ENCODE data around the gene ORAI1. TPM values are rescaled to one million over a fixed set of nuclear protein-coding genes. Genes with fewer than 3 reads are reported as not detected.

Gene ORAI1
- 10 to 100 TPM in 3 of 4 donors, 1 to 10 TPM in 1; 1.8 to 20.0 (median 13.8) TPM for total RNA-seq

- Histone ChIP-seq H3K4me1 (no peaks in the 10 kb centered on the region), H3K9me3 (no peaks in the 10 kb centered on the region), H3K27ac (peak within 1 kb of the TSS; percentile 91), H3K27me3 (no peaks in the 10 kb centered on the region), H3K4me3 (peak within 1 kb of the TSS; percentile 59 to 79), H3K36me3 (no peaks in the 10 kb centered on the region)
- intact Hi-C loops (cut with DNase I; ENCODE audit: low total_unique reads), result loop anchor here (10.0 kb wide), 1 partner anchor 71 kb away; no protein-coding TSS in a partner anchor
- peak; percentile 96 for DNase-seq
- TF ChIP-seq POLR2A (IDR thresholded peaks at IDR 0.05) (peak; percentile 89), CTCF (IDR thresholded peaks at IDR 0.05) (peak in 3 of 4 experiments; percentile 44 to 55 (median 51))
Observed at GRCh38 chr12:121626087-121626852, at the start of gene ORAI1. ORAI1 (plus strand) TSS chr12:121626530.

GRCh38 chr12:121576851-121577391 is 49.4 kb upstream of the ORAI1 start:
- TF ChIP-seq CTCF (IDR thresholded peaks at IDR 0.05), result no peak
- TF ChIP-seq POLR2A (IDR thresholded peaks at IDR 0.05), result no peak
- DNase-seq, result peak; percentile 39 to 41
- no peaks in the 10 kb centered on the region for H3K9me3 ChIP-seq
- intact Hi-C loops (cut with DNase I; ENCODE audit: low total_unique reads), result no loop called here
- H3K36me3 ChIP-seq, result no peaks in the 10 kb centered on the region
- no peaks in the 10 kb centered on the region for H3K27me3 ChIP-seq
- no peak overlapping the region for H3K4me3 ChIP-seq
- peaks cover 0 to 15% of the 10 kb centered on the region in 2 donors for H3K4me1 ChIP-seq
- H3K27ac ChIP-seq, result peak overlapping the region; percentile 80 to 88

GRCh38 chr12:121577443-121578180 is 48.7 kb upstream of the ORAI1 start:
- H3K27me3 ChIP-seq, result no peaks in the 10 kb centered on the region
- TF ChIP-seq POLR2A (IDR thresholded peaks at IDR 0.05) (no peak), CTCF (IDR thresholded peaks at IDR 0.05) (no peak)
- no peak for DNase-seq
- H3K27ac ChIP-seq, result peak overlapping the region; percentile 80 to 88
- H3K36me3 ChIP-seq, result no peaks in the 10 kb centered on the region
- peaks cover 0 to 18% of the 10 kb centered on the region in 2 donors for H3K4me1 ChIP-seq
- H3K4me3 ChIP-seq, result no peak overlapping the region
- no peaks in the 10 kb centered on the region for H3K9me3 ChIP-seq
- intact Hi-C loops (cut with DNase I; ENCODE audit: low total_unique reads), result no loop called here

- Histone ChIP-seq H3K27ac (peak overlapping the region; percentile 80 to 88), H3K9me3 (no peaks in the 10 kb centered on the region), H3K4me1 (peaks cover 0 to 20% of the 10 kb centered on the region in 2 donors), H3K27me3 (no peaks in the 10 kb centered on the region), H3K36me3 (no peaks in the 10 kb centered on the region), H3K4me3 (peak overlapping the region; percentile 68)
- TF ChIP-seq POLR2A (IDR thresholded peaks at IDR 0.05), result no peak
- TF ChIP-seq CTCF (IDR thresholded peaks at IDR 0.05), result no peak
- intact Hi-C loops (cut with DNase I; ENCODE audit: low total_unique reads), result no loop called here
- DNase-seq, result peak; percentile 50 to 54
Observed at GRCh38 chr12:121578230-121579189, 47.8 kb upstream of the ORAI1 start.
